Epithelial cell of proximal tubule (primary cell): ENCODE results near the gene RHBDF1. TPM values are rescaled to one million over a fixed set of nuclear protein-coding genes. Genes with fewer than 3 reads are reported as not detected.
A peak's percentile ranks its signal among the peaks of the same experiment; 100 is the strongest.

Source experiments
- DNase-seq: peaks from one replicate; pipeline ENCODE4 v3.0.0-alpha.2; 2011; ENCODE audit warnings: low read depth
- H3K4me3 ChIP-seq: 2 replicates; pipeline ENCODE4 v1.5.1; 2011; ENCODE audit warnings: low read depth, mild to moderate bottlenecking, low read length
- total RNA-seq: library from RNA; depleted of rRNA; stranded (reverse); fragments of >200 nt; gene quantifications from 2 replicates; pipeline ENCODE4 v1.2.3, GENCODE V29; 2015
- TF ChIP-seq, protein P1 (sequence below): conservative IDR thresholded peaks from 2 replicates; pipeline ENCODE4 v1.5.1; 2012; ENCODE audit warnings: low read depth, mild to moderate bottlenecking, low read length

Gene RHBDF1
- total RNA-seq, 1 donor from 2014 or later = 21.2 TPM

DNA sequence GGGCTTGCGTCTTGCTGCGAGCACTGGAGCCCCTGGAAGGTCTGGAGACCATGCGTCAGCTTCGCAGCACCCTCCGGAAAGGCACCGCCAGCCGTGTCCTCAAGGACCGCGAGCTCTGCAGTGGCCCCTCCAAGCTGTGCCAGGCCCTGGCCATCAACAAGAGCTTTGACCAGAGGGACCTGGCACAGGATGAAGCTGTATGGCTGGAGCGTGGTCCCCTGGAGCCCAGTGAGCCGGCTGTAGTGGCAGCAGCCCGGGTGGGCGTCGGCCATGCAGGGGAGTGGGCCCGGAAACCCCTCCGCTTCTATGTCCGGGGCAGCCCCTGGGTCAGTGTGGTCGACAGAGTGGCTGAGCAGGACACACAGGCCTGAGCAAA is 13.0 kb upstream of the RHBDF1 start:
- no peak overlapping the region for H3K4me3 ChIP-seq
- TF ChIP-seq, protein P1, sequence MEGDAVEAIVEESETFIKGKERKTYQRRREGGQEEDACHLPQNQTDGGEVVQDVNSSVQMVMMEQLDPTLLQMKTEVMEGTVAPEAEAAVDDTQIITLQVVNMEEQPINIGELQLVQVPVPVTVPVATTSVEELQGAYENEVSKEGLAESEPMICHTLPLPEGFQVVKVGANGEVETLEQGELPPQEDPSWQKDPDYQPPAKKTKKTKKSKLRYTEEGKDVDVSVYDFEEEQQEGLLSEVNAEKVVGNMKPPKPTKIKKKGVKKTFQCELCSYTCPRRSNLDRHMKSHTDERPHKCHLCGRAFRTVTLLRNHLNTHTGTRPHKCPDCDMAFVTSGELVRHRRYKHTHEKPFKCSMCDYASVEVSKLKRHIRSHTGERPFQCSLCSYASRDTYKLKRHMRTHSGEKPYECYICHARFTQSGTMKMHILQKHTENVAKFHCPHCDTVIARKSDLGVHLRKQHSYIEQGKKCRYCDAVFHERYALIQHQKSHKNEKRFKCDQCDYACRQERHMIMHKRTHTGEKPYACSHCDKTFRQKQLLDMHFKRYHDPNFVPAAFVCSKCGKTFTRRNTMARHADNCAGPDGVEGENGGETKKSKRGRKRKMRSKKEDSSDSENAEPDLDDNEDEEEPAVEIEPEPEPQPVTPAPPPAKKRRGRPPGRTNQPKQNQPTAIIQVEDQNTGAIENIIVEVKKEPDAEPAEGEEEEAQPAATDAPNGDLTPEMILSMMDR = no peak
- DNase-seq = no peak

DNA sequence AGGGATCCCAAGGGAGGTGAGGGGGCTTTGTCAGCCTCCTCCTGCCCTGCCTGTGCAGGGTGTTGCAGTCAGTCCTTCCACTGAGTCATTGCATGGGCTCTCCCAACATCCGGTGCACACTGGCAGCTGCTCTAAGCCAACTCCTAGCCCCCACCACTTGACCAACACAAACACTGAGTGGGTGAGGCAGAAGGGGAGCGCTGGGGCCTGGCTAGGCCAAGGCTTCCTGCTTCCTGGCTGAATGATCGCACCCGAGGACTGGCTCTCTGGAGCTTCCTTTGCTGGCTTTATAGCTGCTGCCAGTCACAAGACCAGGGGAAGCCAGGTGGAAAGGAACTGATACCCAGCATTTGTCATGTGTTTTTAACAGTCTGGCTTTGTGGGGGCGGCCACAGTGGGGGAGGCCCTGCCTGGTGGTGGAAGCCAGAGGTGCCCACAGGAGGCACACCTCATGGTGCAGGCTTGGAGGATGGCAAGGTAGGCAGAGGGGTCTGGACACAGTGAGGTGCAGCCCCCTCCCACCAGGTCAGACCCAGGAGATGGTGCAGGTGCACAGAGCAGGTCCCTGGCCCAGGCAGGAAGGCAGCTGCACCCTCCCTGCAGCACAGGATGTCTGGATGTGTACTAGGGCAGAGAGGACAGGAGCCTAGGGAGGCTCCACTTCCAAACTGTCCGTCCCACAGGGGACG is 12.4 kb upstream of the RHBDF1 start:
- TF ChIP-seq, protein P1 = no peak
- DNase-seq = peak; percentile 72

DNA sequence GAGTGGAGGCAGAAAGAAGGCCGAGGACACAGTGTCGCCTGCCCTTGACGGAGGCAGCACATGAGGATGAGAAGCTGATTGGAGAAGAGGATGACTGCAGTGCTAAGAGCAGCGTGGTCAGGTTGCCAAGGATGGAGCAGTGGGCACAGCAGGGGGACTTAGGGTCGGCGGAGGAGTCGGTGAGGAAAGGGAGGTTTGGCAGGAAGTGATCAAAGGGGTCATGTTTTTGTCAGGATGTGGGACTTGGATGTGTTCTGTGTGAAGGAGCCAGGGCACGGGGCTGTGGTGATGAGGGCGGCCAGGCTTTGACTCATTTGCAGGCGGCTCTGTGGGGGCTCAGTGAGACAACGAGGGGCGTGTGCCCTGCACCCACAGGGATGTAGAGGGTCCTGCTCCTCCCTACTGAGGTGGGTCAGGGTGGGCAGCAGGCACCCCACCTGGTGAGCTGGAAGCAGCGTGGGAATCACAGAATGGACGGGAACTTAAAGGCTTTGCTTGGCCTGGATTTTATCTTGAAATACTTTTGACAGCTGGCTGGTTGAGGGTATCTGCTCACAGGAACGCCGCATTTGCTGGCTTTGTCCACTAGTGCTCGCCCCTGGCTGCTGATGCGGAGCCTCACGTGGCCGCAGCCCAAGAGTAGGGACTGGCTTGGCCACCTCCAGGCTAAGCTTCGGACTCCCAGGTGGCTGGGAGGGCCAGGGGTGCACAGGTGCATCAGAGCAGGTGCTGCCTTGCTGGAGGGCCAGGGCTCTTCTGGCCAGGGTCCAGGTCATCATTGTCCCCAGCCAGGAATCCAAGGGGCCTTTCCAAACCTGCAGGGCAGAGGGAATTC is 11.6 kb upstream of the RHBDF1 start:
- no peak overlapping the region for H3K4me3 ChIP-seq
- no peak for DNase-seq
- TF ChIP-seq, protein P1 = no peak

More for the DNA sequence above, 12.4 kb upstream of the RHBDF1 start:
- H3K4me3 ChIP-seq = no peak overlapping the region

DNA sequence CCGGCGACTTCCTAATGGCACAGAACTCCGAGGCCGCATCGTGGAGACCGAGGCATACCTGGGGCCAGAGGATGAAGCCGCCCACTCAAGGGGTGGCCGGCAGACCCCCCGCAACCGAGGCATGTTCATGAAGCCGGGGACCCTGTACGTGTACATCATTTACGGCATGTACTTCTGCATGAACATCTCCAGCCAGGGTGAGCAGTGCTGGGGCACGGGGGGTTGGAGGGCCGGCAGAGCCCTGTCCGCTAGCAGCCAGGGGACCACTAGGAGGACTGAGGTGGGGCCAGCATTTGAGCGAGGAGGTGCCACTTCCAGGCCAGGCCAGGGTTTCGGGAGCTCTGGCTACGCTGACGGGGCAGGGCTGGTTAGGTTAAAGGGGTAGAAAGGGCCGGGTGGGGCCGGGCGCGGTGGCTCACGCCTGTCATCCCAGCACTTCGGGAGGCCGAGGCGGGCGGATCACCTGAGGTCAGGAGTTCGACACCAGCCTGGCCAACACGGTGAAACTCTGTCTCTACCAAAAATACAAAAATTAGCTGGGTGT is 10.7 kb upstream of the RHBDF1 start:
- TF ChIP-seq, protein P1 = no peak
- no peak overlapping the region for H3K4me3 ChIP-seq
- DNase-seq = no peak

DNA sequence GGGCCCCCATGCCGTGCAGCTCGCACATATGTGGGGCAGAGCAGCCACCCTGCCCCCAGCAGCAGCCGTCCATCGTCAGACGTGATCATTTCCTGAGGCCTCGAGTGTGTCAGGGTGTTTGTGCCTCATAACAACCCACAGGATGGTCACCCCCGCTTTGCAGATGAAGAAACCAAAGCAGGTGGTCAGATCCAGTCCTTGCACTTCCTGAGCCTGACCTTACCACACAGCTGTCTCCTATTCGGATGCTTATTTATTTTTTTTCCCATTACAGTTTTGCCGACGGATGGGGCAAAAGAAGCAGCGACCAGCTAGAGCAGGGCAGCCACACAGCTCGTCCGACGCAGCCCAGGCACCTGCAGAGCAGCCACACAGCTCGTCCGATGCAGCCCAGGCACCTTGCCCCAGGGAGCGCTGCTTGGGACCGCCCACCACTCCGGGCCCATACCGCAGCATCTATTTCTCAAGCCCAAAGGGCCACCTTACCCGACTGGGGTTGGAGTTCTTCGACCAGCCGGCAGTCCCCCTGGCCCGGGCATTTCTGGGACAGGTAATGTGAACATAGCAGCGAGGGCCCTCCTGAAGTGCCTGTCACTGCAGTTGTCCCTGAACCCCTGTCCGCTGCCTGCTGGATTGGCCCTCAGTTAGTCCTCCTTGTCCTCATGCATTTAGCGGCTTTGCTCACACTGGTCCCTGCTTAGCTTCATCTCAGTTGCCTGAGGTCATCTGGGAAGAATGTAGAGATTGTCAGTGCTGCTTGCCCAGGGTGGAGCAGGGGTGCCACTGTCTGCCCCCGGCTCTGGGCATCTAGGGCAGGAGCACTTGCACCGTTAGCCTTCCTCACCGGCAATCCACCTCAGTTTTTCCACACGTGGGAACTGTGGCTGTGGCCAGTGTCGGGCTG is 7.0 kb upstream of the RHBDF1 start:
- TF ChIP-seq, protein P1 = no peak
- peak overlapping the region; percentile 71 for H3K4me3 ChIP-seq
- DNase-seq = no peak

DNA sequence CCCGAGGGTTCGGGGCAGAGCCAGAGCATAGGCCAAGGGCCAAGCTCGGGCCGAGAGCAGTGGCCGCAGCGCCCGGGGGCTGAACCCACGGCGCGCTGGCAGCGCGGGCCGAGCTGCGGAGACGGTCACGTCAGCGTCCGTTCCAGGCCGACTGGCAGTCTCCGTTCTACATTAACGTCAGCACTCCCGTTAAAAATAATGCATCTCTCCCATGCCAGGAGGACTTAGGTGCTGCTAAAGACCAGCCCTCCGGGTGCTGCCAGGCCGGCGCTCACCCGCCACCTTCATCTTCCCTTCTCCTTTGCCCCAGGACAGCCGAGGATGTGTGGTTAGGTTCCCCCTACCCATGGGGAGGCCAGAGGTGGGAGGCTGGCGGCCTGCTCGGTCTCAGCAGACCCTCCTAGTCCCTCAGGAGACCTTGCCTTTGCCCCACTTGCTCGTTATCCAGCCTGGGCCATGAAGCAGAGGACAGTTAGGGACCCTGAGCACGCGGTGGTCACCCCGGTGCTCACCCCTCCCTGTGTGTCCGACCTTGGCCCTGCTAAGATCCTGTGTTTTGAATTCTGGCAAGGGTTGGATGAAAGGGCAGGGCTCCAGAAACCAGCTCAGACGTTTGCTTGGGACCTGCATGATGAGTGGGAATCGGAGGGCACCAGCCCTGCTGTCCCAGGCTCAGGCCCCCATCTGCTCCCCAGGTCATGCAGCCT is 6.2 kb upstream of the RHBDF1 start:
- TF ChIP-seq, protein P1 = no peak
- no peak for DNase-seq
- H3K4me3 ChIP-seq = peak overlapping the region; percentile 71
